Measurements from ENCODE around the gene IREB2. TPM values are rescaled to one million over a fixed set of nuclear protein-coding genes. Genes with fewer than 3 reads are reported as not detected.

The IREB2 gene
- total RNA-seq: 10 to 100 TPM; 25.6 to 87.5 (median 48.6) TPM

- Histone ChIP-seq H3K36me3 (peaks cover 8% of the 10 kb centered on the region), H3K4me3 (peak within 1 kb of the TSS; percentile 70), H3K4me1 (peaks cover 49% of the 10 kb centered on the region), H3K27ac (peak within 1 kb of the TSS; percentile 92), H3K27me3 (no peaks in the 10 kb centered on the region), H3K9me3 (no peaks in the 10 kb centered on the region)
- WGBS: 1% methylated on average over 58 of the region's 78 CpGs
- peak in 1 of 2 donors; percentile 49 for TF ChIP-seq POLR2A (IDR thresholded peaks at IDR 0.05)
- TF ChIP-seq, protein P1, sequence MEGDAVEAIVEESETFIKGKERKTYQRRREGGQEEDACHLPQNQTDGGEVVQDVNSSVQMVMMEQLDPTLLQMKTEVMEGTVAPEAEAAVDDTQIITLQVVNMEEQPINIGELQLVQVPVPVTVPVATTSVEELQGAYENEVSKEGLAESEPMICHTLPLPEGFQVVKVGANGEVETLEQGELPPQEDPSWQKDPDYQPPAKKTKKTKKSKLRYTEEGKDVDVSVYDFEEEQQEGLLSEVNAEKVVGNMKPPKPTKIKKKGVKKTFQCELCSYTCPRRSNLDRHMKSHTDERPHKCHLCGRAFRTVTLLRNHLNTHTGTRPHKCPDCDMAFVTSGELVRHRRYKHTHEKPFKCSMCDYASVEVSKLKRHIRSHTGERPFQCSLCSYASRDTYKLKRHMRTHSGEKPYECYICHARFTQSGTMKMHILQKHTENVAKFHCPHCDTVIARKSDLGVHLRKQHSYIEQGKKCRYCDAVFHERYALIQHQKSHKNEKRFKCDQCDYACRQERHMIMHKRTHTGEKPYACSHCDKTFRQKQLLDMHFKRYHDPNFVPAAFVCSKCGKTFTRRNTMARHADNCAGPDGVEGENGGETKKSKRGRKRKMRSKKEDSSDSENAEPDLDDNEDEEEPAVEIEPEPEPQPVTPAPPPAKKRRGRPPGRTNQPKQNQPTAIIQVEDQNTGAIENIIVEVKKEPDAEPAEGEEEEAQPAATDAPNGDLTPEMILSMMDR (IDR thresholded peaks at IDR 0.05): no peak
- no peak for TF ChIP-seq EP300 (IDR thresholded peaks at IDR 0.05)
- TF ChIP-seq POLR2AphosphoS5 (IDR thresholded peaks at IDR 0.05): peak in 2 of 3 donors; percentile 36 to 74
- peak; percentile 97 to 98 for DNase-seq (ENCODE audit: low spot score in 2 of 2)
Observed at GRCh38 chr15:78437762-78438618, at the start of gene IREB2. TSS of gene IREB2 (plus strand) at chr15:78438216. CDS start at chr15:78438338, 122 bp downstream.

GRCh38 chr15:78388865-78389264 lies 49.2 kb upstream of the IREB2 start:
- no peaks in the 10 kb centered on the region for H3K9me3 ChIP-seq
- DNase-seq (ENCODE audit: low spot score in 2 of 2): peak in 1 of 2 donors; percentile 50
- no peaks in the 10 kb centered on the region for H3K36me3 ChIP-seq
- no peak for TF ChIP-seq POLR2AphosphoS5 (IDR thresholded peaks at IDR 0.05)
- TF ChIP-seq POLR2A (IDR thresholded peaks at IDR 0.05): no peak
- TF ChIP-seq, protein P1 (IDR thresholded peaks at IDR 0.05): no peak
- TF ChIP-seq EP300 (IDR thresholded peaks at IDR 0.05): no peak
- no peak overlapping the region for H3K27ac ChIP-seq
- H3K4me1 ChIP-seq: peaks cover 8% of the 10 kb centered on the region
- H3K4me3 ChIP-seq: no peak overlapping the region
- H3K27me3 ChIP-seq: peaks cover 15% of the 10 kb centered on the region
- WGBS: 58% methylated on average over 12 of the region's 12 CpGs

DNA sequence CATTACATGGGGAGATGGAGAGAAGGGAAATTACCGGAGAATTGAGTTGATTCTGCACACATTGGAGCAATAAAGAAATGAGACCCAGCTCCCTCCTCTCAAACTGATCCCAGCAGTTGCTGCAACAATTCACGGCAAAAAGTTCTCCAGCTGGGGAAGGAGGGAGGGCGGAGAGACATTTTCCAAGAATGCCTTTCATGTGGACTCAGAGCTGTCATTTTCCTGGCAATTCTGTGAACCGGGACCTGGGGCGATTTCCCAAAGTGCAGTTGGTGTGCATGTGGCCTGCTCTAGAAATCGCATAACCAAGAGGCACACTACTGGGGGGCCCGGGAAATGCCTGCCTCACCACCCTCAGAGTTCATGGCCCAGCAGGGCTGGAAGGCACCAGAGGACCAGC lies 48.7 kb upstream of the IREB2 start:
- Histone ChIP-seq H3K9me3 (no peaks in the 10 kb centered on the region), H3K4me3 (no peak overlapping the region), H3K27ac (no peak overlapping the region), H3K4me1 (peaks cover 8% of the 10 kb centered on the region), H3K27me3 (peaks cover 15% of the 10 kb centered on the region), H3K36me3 (no peaks in the 10 kb centered on the region)
- whole genome bisulfite sequencing: 18% methylated on average over 7 of the region's 7 CpGs
- TF ChIP-seq, protein P1 (IDR thresholded peaks at IDR 0.05): no peak
- TF ChIP-seq POLR2AphosphoS5 (IDR thresholded peaks at IDR 0.05) (no peak), EP300 (IDR thresholded peaks at IDR 0.05) (no peak), POLR2A (IDR thresholded peaks at IDR 0.05) (no peak)
- peak in 1 of 2 donors; percentile 72 for DNase-seq (ENCODE audit: low spot score in 2 of 2)

DNA sequence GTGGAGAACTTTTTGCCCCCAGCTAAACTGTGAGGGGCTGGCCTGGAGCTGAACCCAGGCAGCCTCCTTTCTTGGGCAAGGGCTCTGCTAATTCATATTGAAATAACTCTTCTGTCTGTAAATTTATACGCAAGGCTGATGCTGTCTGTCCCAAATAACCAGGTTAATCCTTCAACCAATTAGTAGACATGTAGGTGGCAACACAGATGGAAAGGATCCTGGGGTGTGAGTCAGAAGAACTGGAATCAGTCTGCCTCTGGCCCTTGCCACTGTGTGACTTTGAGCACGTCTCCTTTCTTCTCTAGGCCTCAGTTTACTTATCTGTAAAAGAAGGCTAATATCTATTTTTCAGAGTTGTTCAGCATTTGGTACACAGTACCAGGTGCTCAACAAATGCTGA lies 48.3 kb upstream of the IREB2 start:
- Histone ChIP-seq H3K4me3 (no peak overlapping the region), H3K36me3 (no peaks in the 10 kb centered on the region), H3K27ac (no peak overlapping the region), H3K4me1 (peaks cover 8% of the 10 kb centered on the region), H3K9me3 (no peaks in the 10 kb centered on the region), H3K27me3 (peaks cover 11% of the 10 kb centered on the region)
- DNase-seq (ENCODE audit: low spot score in 2 of 2): no peak
- WGBS: 71% methylated on average over 2 of the region's 2 CpGs
- TF ChIP-seq, protein P1 (IDR thresholded peaks at IDR 0.05): no peak
- no peak for TF ChIP-seq POLR2AphosphoS5 (IDR thresholded peaks at IDR 0.05)
- no peak for TF ChIP-seq POLR2A (IDR thresholded peaks at IDR 0.05)
- TF ChIP-seq EP300 (IDR thresholded peaks at IDR 0.05): no peak

- Histone ChIP-seq H3K4me1 (peaks cover 8% of the 10 kb centered on the region), H3K4me3 (no peak overlapping the region), H3K36me3 (no peaks in the 10 kb centered on the region), H3K9me3 (no peaks in the 10 kb centered on the region), H3K27me3 (peaks cover 10% of the 10 kb centered on the region), H3K27ac (no peak overlapping the region)
- WGBS: 75% methylated on average over 1 of the region's 1 CpG
- no peak for TF ChIP-seq POLR2A (IDR thresholded peaks at IDR 0.05)
- no peak for TF ChIP-seq POLR2AphosphoS5 (IDR thresholded peaks at IDR 0.05)
- no peak for TF ChIP-seq EP300 (IDR thresholded peaks at IDR 0.05)
- TF ChIP-seq, protein P1 (IDR thresholded peaks at IDR 0.05): no peak
- DNase-seq (ENCODE audit: low spot score in 2 of 2): no peak
Observed at GRCh38 chr15:78390242-78390641, 47.8 kb upstream of the IREB2 start.

Measured in suprapubic skin (tissue), 4 donors.